ENCODE measurements around the gene CCDC183.
"Not testable (repeated sequence)": the region's sequence is repeated elsewhere in the genome, so short reads cannot be mapped to it uniquely, and the experiment has no call there.

The CCDC183 gene

GRCh38 chr9:136839229-136840139 is 43.3 kb downstream of the CCDC183 start:
- DNase-seq (ENCODE audit: low read depth): no peak

DNA sequence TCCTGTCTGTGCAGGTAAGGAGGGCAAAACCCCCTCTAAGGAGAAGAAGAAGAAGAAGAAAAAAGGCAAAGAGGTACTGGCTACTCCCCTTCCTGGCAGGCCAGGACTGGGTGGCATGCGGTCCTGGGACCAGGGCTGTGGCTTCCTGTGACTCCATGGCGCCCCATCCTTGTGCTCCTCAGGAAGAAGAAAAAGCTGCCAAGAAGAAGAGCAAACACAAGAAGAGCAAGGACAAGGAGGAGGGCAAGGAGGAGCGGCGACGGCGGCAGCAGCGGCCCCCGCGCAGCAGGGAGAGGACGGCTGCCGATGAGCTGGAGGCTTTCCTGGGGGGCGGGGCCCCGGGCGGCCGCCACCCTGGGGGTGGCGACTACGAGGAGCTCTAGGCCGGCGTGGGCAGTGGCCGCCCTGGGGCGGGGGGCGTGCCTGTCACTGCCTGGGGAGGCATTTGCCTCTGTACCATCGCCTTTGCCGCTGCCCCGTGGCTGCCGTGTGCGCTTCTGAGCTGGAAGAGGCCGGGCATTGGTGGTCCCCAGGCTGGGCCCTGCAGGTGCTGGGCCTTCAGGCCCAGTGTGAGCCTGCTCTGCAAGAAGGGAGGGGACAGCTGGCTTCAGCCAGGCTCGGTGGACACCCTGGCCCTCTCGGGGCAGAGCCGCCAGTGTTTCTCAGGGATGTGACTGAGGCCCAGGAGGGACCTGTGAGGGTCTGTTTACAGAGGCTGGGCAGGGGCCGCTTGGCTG is 44.2 kb downstream of the CCDC183 start:
- no peak for DNase-seq (ENCODE audit: low read depth)

DNA sequence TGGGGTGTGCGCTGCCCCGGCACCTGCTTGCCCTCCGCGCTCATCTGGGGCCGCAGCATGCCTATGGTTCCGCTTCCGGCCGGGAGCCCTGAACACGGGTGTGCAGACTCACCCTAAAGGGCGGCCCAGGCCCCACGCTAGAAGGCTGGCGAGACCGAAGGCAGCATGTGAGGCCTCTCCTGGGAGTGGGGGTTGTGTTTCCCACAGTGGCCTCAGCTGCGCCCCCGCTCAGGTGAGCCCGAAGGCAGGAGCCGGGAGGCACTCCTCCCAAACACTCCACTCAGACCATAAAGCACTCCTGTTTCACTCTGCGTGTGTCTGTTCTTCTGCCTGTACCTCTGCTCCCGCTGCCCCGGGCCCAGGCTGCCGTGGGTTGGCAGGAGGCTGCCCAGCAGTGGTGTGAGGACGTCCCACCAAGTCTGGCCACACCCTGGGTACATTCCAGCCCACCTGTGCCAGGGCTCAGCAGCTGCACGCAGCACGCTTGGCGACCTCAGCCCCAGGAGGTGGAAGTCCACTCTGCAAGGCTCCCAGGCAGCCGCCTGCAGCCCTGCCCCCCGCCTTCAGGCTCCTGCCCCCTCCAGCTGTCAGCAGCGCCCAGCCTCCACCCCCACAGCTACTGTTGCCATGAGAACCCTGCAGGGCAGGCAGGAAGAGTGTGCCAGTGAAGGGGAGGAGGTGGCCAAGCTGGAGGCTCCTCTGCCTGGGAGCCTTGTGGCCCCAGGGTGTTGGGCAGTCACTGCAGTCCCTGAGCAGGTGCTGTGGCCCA is 44.9 kb downstream of the CCDC183 start:
- no peak for DNase-seq (ENCODE audit: low read depth)

DNA sequence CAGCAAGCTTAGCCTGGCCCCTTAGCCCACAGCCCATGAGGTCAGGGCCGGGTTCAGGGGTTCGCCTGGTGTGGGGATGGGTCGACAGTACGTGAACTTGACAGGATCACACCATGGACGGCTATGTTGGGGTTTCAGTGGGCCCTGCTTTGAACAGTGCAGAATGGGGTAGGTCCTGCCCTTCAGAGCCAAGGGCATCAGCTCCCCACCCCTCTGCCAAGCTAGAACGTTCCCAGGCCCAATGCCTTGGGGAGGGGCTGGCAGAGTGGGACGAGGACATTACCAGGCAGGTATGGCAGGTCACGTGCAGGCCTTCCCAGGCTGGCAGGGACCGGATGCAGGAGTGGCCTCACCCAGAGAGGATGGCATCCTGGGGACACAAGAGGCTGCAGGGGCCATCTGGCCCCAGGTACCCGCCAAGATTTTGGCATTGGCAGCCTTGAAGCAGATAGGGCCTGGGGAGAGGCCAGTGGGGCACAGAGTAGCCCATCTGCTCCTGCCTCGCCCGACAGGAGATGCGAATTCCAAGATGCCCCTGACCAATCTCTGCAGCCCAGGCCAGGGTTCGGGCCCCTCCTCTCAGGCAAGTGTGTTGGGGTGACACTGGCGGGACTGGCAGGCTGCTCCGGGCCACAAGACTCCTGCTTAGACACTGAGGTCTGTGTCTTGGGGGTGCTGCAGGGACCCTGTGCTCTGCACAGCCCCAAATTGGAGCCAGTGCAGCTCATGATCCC is 45.7 kb downstream of the CCDC183 start:
- not testable (repeated sequence) for DNase-seq (ENCODE audit: low read depth)

DNA sequence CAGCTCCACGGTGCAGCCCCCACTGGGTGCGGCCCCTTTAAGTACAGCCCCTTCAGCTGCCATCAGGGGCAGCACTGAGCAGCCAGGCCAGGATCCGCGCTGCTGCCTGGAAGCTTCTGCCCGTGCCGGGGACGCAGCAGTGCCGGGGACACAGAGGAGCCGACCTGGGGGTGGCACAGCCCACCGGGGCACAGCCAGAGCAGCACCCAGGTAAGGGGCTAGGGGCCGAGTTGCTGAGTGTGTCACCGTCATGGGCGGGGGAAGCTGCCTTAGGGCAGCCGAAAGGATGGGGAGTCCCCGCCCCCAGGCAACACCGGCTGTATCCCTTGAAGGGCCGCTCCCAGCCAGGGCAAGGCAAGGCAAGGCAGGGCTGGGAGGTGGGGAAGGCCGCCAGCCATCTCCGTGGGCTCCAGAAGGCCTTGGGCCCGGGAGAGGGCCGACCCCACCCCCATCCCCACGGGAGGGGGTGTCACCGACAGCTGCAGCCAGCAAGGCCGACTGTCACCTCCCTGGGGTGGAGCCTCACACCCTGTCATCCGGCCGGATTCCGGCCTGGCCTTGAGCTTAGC is 46.3 kb downstream of the CCDC183 start, which contains the start of gene AJM1:
Gene AJM1, plus strand, starts transcription at position 99 of the 569 bp plus-strand sequence. CDS start 1,937 bp downstream, outside the sequence.
- peak; percentile 68 for DNase-seq (ENCODE audit: low read depth)

GRCh38 chr9:136843159-136843800 is 47.1 kb downstream of the CCDC183 start:
- not testable (repeated sequence) for DNase-seq (ENCODE audit: low read depth)

- DNase-seq (ENCODE audit: low read depth): peak; percentile 48
Measured at GRCh38 chr9:136843801-136844740, 47.9 kb downstream of the CCDC183 start.

- no peak for DNase-seq (ENCODE audit: low read depth)
Measured at GRCh38 chr9:136844761-136845464, 48.8 kb downstream of the CCDC183 start.

DNA sequence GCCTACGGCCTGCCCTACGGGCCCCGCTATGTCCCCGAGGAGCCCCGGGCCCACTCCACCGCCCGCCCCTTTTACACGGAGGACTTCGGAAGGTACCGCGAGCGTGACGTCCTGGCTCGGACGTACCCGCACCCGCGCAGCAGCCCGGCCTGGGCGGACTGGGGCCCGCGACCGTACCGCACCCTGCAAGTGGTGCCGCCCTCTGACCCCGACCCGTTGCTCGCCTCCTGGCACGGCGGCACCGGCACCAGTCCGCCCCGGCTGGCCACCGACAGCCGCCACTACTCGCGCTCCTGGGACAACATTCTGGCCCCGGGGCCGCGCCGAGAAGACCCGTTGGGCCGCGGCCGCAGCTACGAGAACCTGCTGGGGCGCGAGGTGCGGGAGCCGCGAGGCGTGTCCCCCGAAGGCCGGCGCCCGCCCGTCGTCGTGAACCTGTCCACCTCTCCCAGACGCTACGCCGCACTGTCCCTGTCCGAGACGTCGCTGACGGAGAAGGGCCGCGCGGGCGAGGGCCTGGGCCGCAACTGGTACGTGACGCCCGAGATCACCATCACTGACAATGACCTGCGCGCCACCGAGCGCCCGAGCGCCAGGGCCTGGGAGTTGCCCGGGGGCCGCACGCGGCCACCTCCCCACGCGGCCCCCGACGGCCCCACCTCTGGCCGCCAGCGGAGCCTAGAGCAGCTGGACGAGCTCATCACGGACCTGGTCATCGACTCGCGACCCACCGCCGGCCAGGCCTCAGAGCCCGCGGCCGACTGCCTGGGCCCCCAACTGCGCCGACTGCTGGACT is 49.5 kb downstream of the CCDC183 start:
- DNase-seq (ENCODE audit: low read depth): no peak

DNA sequence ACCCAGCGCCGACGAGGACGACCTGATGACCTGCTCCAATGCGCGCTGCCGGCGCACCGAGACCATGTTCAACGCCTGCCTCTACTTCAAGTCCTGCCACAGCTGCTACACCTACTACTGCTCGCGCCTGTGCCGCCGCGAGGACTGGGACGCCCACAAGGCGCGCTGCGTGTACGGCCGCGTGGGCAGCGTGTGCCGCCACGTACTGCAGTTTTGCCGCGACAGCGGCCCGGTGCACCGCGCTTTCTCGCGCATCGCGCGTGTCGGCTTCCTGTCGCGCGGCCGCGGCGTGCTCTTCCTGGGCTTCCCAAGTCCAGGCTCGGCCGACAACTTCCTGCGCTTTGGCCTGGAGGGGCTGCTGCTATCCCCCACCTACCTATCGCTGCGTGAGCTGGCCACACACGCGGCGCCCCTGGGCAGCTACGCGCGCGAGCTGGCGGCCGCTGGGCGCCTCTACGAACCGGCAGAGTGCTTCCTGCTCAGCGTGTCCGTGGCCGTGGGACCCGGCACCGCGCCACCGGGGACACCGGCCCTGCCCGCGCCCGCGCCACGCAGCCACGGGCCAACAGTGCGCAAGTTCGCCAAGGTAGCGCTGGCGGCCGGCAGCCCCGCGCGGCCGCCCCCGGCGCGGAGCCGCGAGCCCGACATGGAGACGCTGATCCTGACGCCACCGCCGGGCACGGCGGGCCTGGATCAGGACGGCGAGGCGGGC is 50.4 kb downstream of the CCDC183 start:
- DNase-seq (ENCODE audit: low read depth): no peak

GRCh38 chr9:136847088-136847825 is 51.1 kb downstream of the CCDC183 start:
- no peak for DNase-seq (ENCODE audit: low read depth)

DNA sequence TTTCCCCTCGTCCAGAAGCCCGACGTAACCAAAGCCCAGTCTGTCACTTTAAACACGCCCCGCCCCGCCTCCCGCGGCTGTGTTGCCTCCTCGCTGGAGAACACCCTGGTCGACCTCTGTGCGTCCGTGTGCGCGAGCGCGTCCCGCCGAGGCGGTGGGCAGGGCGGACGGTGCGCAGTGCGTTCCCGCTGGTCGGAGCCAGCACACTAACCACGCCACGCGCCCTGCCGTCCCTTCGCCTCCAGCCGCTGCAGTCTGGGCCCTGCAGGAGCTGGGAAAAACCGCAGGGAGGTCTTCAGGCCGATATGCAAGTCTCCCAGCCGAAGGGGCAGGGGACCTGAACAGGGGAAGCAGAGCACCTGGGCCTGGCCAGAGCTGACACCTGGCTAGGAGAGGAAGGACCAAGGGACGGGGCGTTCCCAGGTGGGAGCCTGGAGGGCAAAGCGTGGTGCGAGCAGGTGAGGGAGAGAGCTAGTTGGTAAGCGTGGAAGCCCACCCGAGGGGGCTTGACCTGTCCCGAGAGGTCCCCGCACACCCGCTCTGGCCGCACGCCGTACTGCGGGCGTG is 51.8 kb downstream of the CCDC183 start:
- peak; percentile 60 for DNase-seq (ENCODE audit: low read depth)

DNA sequence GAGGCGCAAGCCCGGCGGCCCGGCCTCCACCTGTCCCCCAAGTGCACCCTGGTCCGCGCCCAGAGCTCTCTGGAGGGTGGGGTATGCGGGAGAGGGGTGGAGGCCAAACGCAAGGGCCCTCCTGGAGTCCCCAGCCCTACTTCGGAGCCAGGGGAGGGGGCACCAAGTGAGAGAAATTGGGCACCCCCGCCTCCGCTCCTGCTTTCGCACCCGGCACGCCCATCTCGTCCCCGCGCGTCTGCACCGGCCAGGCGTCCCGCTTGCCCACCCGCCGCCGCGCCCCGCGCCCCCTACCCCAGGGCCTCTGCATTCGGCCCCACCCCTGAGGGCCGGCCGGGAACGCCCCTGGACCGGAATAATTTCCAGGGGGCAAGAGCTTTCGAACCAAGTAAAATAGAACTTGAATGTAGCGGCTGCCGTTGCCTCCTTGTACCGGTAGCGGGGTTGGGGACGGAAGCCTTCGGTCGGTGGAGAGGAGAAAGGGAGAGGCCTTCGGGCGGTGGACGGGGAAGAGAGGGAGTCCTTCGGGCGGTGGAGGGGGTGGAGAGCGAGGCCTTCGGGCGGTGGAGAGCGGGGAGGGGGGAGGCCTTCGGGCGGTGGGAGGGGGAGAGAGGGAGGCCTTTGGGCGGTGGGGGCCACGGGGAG is 52.4 kb downstream of the CCDC183 start:
- DNase-seq (ENCODE audit: low read depth): no peak

GRCh38 chr9:136849038-136849959 is 53.2 kb downstream of the CCDC183 start, which contains the start of gene PHPT1:
Gene PHPT1, plus strand, starts transcription at chr9:136849409. Its CDS starts 22 bp downstream, at chr9:136849431.
- DNase-seq (ENCODE audit: low read depth): peak; percentile 94
